ENCODE data around the gene KRTAP12-2. TPM values are rescaled to one million over a fixed set of nuclear protein-coding genes. Genes with fewer than 3 reads are reported as not detected.

Gene KRTAP12-2
- total and polyA plus RNA-seq, 2 donors from 2014 or later, result not detected

DNA sequence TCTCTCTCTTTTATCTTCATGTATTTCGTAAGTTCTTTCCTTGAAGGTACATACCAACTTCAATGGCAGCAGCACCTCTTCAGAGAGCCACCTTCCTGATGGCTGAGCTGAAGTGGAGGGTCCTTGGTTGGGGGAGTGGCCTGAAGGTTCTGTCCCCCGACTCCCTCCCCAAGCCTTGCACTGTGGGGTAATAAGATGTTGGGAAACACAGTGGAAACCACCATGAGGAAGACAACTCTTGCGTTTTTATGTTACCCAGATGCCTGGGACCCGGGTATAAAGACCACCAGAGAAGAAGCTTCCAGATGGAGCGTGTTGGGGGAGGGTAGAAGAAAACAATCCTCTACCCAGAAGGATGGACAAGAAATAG, 8.2 kb downstream of the KRTAP12-2 start:
- H3K36me3 ChIP-seq (ENCODE audit: control insufficient read depth in 2 of 3, insufficient read depth in 3 of 3, low read length in 3 of 3), result no peaks in the 10 kb centered on the region
- no peak for DNase-seq
- intact Hi-C loops (cut with DNase I), result no loop called here
- TF ChIP-seq CTCF (IDR thresholded peaks at IDR 0.05; ENCODE audit: borderline replicate concordance, extremely low read depth, insufficient read depth), result no peak
- H3K4me3 ChIP-seq (ENCODE audit: low read length in 3 of 3), result no peak overlapping the region
- H3K27me3 ChIP-seq (ENCODE audit: control insufficient read depth, insufficient read depth, low read length), result no peaks in the 10 kb centered on the region
- H3K27ac ChIP-seq (ENCODE audit: low read depth in 2 of 2, low read length in 2 of 2), result no peak overlapping the region
- no peaks in the 10 kb centered on the region for H3K4me1 ChIP-seq (ENCODE audit: control insufficient read depth in 2 of 3, insufficient read depth in 2 of 3, low read depth in 1 of 3, low read length in 3 of 3)
- no peak overlapping the region for H3K9ac ChIP-seq (ENCODE audit: low read length in 3 of 3)
- no peak for FAIRE-seq
- peaks cover 0 to 11% (median 4%) of the 10 kb centered on the region in 3 donors for H3K9me3 ChIP-seq (ENCODE audit: control insufficient read depth in 2 of 3, insufficient read depth in 1 of 3, low read length in 3 of 3)

DNA sequence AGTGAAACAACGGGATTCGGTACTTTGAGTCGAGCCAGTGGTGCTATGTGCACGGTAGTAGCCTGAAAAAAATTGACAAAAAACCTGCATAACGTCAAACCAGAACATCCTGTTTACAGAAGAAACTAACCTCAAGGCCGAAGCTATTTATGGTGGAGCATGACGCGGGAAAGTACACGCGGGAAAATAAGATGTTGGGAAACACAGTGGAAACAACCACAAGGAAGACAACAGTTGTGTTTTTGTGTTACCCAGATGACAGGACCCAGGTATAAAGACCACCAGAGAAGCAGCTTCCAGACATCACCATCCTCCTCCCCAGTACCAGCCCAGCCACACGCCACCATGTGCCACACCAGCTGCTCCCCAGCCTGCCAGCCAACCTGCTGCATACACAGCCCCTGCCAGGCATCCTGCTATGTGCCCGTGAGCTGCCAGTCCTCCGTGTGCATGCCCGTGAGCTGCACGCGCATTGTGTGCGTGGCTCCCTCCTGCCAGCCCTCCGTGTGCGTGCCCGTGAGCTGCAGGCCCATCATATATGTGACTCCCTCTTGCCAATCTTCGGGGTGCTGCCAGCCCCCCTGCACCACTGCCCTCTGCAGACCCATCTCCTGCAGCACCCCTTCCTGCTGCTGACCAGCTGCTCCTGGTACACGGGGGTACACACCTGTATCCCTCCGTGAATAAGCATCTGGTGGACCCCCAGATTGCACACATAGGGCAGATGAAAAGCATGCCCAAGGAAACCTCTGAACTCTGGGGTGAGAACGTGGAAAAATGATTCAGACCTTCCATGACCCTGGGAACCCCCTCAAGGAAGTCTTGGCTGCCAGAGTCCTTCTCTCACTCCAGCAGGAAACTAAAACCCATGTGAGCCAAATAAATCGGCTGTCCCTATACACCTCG, 8.8 kb downstream of the KRTAP12-2 start, which contains the start of gene KRTAP12-3:
KRTAP12-3 (plus strand) TSS at position 298 of the 906 bp plus-strand sequence; CDS start at position 346, 48 bp downstream.
- no peak within 1 kb of the TSS for H3K4me3 ChIP-seq (ENCODE audit: low read length in 3 of 3)
- peak in 1 of 5 donors; percentile 65 for DNase-seq
- H3K36me3 ChIP-seq (ENCODE audit: control insufficient read depth in 2 of 3, insufficient read depth in 3 of 3, low read length in 3 of 3), result no peaks in the 10 kb centered on the region
- H3K9me3 ChIP-seq (ENCODE audit: control insufficient read depth in 2 of 3, insufficient read depth in 1 of 3, low read length in 3 of 3), result peaks cover 0 to 11% (median 4%) of the 10 kb centered on the region in 3 donors
- no peak within 1 kb of the TSS for H3K27ac ChIP-seq (ENCODE audit: low read depth in 2 of 2, low read length in 2 of 2)
- no peak within 1 kb of the TSS for H3K9ac ChIP-seq (ENCODE audit: low read length in 3 of 3)
- FAIRE-seq, result no peak
- TF ChIP-seq CTCF (IDR thresholded peaks at IDR 0.05; ENCODE audit: borderline replicate concordance, extremely low read depth, insufficient read depth), result no peak
- intact Hi-C loops (cut with DNase I), result no loop called here
- no peaks in the 10 kb centered on the region for H3K27me3 ChIP-seq (ENCODE audit: control insufficient read depth, insufficient read depth, low read length)
- H3K4me1 ChIP-seq (ENCODE audit: control insufficient read depth in 2 of 3, insufficient read depth in 2 of 3, low read depth in 1 of 3, low read length in 3 of 3), result no peaks in the 10 kb centered on the region

GRCh38 chr21:44656868-44657267, 9.9 kb downstream of the KRTAP12-2 start:
- no peak overlapping the region for H3K4me3 ChIP-seq (ENCODE audit: low read length in 3 of 3)
- no peak overlapping the region for H3K27ac ChIP-seq (ENCODE audit: low read depth in 2 of 2, low read length in 2 of 2)
- no peak for FAIRE-seq
- DNase-seq, result no peak
- intact Hi-C loops (cut with DNase I), result no loop called here
- H3K4me1 ChIP-seq (ENCODE audit: control insufficient read depth in 2 of 3, insufficient read depth in 2 of 3, low read depth in 1 of 3, low read length in 3 of 3), result no peaks in the 10 kb centered on the region
- H3K27me3 ChIP-seq (ENCODE audit: control insufficient read depth, insufficient read depth, low read length), result no peaks in the 10 kb centered on the region
- peaks cover 0 to 11% (median 4%) of the 10 kb centered on the region in 3 donors for H3K9me3 ChIP-seq (ENCODE audit: control insufficient read depth in 2 of 3, insufficient read depth in 1 of 3, low read length in 3 of 3)
- no peak for TF ChIP-seq CTCF (IDR thresholded peaks at IDR 0.05; ENCODE audit: borderline replicate concordance, extremely low read depth, insufficient read depth)
- H3K36me3 ChIP-seq (ENCODE audit: control insufficient read depth in 2 of 3, insufficient read depth in 3 of 3, low read length in 3 of 3), result no peaks in the 10 kb centered on the region
- no peak overlapping the region for H3K9ac ChIP-seq (ENCODE audit: low read length in 3 of 3)
